Measurements from ENCODE around the gene FSTL1. TPM values are rescaled to one million over a fixed set of nuclear protein-coding genes. Genes with fewer than 3 reads are reported as not detected.

Gene FSTL1
- total RNA-seq, 1 experiment from 2014 or later, result 20.7 TPM

DNA sequence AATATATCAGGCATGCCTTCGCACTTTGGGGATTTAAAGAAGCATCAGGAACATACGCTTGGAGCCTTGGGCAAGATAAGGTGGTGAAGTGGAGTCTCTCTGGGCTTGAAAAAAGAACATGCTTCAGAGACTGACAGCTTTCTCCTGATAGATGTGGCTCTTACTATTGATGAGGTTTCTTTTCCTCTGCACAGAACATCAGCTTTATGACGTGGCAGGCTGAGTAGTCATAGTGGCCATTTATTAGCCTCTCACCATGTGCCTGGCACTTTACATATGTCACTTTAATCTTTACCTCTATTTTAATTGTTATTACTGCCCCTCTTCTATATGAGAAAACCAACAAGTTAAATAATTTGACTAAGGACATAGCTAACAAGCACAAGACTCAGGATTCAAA is 82.6 kb downstream of the FSTL1 start (continued):
- TF ChIP-seq YY1 (IDR thresholded peaks at IDR 0.05; ENCODE audit: extremely low read depth, insufficient replicate concordance, low read depth, low read length), result no peak
- no peak for TF ChIP-seq EZH2 (IDR thresholded peaks at IDR 0.05)
- no peak for TF ChIP-seq ZFX (IDR thresholded peaks at IDR 0.05)
- no peak for TF ChIP-seq TCF7L2 (IDR thresholded peaks at IDR 0.05; ENCODE audit: borderline replicate concordance, extremely low read depth, insufficient read depth, insufficient read length)
- no peak for TF ChIP-seq ELF1 (IDR thresholded peaks at IDR 0.05; ENCODE audit: borderline replicate concordance, low read depth)
- no peak for TF ChIP-seq ZNF274 (IDR thresholded peaks at IDR 0.05; ENCODE audit: low read depth, low read length)
- TF ChIP-seq EGR1 (IDR thresholded peaks at IDR 0.05; ENCODE audit: low read depth), result no peak
- no peak for TF ChIP-seq SIN3A (IDR thresholded peaks at IDR 0.05; ENCODE audit: low read depth)
- no peak for TF ChIP-seq MAX (IDR thresholded peaks at IDR 0.05)
- TF ChIP-seq FOSL1 (IDR thresholded peaks at IDR 0.05; ENCODE audit: low read depth), result no peak

DNA sequence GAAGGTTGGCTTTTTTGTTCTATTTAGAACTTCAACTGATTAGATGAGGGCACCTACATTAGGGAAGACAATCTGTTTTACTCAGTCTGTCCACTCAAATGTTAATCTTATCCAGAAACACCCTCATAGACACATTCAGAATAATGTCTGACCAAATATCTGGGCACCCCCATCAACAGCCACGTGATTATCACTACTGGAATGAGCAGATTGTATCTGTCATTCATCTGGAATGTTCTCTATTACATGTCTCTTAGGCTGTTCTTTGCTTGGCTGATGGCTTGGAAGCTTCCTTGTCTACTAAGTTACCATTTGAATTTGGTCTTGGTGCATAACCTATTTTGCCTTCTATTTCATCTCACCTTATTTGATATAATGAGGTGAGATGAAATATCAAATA is 86.0 kb downstream of the FSTL1 start:
- H3K79me2 ChIP-seq (ENCODE audit: insufficient read depth, low read length), result no peaks in the 10 kb centered on the region
- no peaks in the 10 kb centered on the region for H3K9me3 ChIP-seq (ENCODE audit: control insufficient read depth in 1 of 2, insufficient read depth in 1 of 2, low read depth in 1 of 2, low read length in 2 of 2)
- H3K36me3 ChIP-seq (ENCODE audit: control insufficient read depth in 1 of 2, insufficient read depth in 2 of 2, low read length in 2 of 2), result no peaks in the 10 kb centered on the region
- no peak for ATAC-seq
- H4K20me1 ChIP-seq (ENCODE audit: insufficient read depth), result no peaks in the 10 kb centered on the region
- ChIA-PET RAD21 (ENCODE audit: low non-redundant PET in 1 of 2, low total read pairs in 2 of 2, uncharacterized antibody in 2 of 2, unreplicated experiment in 2 of 2) (no interaction called here), POLR2A (no interaction called here), CTCF (no interaction called here)
- intact Hi-C loops (cut with micrococcal nuclease), result no loop called here
- no peak for DNase-seq (ENCODE audit: low read depth, low spot score)
- no peak overlapping the region for H3K9ac ChIP-seq (ENCODE audit: low read length)
- no peak overlapping the region for H2AFZ ChIP-seq (ENCODE audit: low read depth, low read length, poor library complexity, severe bottlenecking)
- H3K4me3 ChIP-seq (replicated peaks in 1 of 2; ENCODE audit: low read depth in 1 of 2, low read length in 2 of 2), result no peak overlapping the region
- H3K27me3 ChIP-seq (ENCODE audit: insufficient read depth, low read length), result no peaks in the 10 kb centered on the region
- H3K27ac ChIP-seq (ENCODE audit: low read depth, low read length), result no peak overlapping the region
- H3K4me2 ChIP-seq (ENCODE audit: low read length), result no peak overlapping the region
- no peaks in the 10 kb centered on the region for H3K4me1 ChIP-seq (ENCODE audit: control insufficient read depth in 1 of 2, insufficient read depth in 2 of 2, low read length in 2 of 2)
- no peak for TF ChIP-seq TCF7L2 (IDR thresholded peaks at IDR 0.05; ENCODE audit: borderline replicate concordance, extremely low read depth, insufficient read depth, insufficient read length)
- no peak for TF ChIP-seq EZH2phosphoT487 (IDR thresholded peaks at IDR 0.05; ENCODE audit: borderline replicate concordance)
- no peak for TF ChIP-seq ELF1 (IDR thresholded peaks at IDR 0.05; ENCODE audit: borderline replicate concordance, low read depth)
- TF ChIP-seq MAX (IDR thresholded peaks at IDR 0.05), result no peak
- no peak for TF ChIP-seq SRF (IDR thresholded peaks at IDR 0.05; ENCODE audit: low read depth)
- no peak for TF ChIP-seq EGR1 (IDR thresholded peaks at IDR 0.05; ENCODE audit: low read depth)
- no peak for TF ChIP-seq ZFX (IDR thresholded peaks at IDR 0.05)
- H3K9me2 ChIP-seq (ENCODE audit: insufficient read depth), result no peaks in the 10 kb centered on the region
- BruUV-seq (replicated peaks), result no TSS peak

All from HCT116 (cell line).